H1 (cell line): ENCODE data around the gene BCL11A. TPM values are rescaled to one million over a fixed set of nuclear protein-coding genes. Genes with fewer than 3 reads are reported as not detected.

Source experiments
- CTBP2 ChIP-seq: IDR thresholded peaks from 2 replicates; pipeline ENCODE4 v1.7.0; 2011; ENCODE audit warnings: borderline replicate concordance, mild to moderate bottlenecking, moderate library complexity, mixed read lengths, low read length; ENCODE audit not compliant: insufficient read depth, insufficient read length
- SAP30 ChIP-seq: fragments of 300-600 bp; sonication (generic); IDR thresholded peaks from 2 replicates; pipeline ENCODE4 v1.7.1; 2012; ENCODE audit warnings: low read length, moderate library complexity, mild to moderate bottlenecking, inconsistent platforms; ENCODE audit not compliant: insufficient read depth, insufficient replicate concordance
- TEAD4 ChIP-seq: IDR thresholded peaks from 2 replicates; pipeline ENCODE4 v1.6.1; 2012; ENCODE audit warnings: low read depth, low read length, inconsistent platforms, mixed read lengths
- polyA plus RNA-seq, 7 experiments: library from polyadenylated mRNA; depleted of rRNA in 3 of 7; stranded (reverse) in 5 of 7; unstranded in 2 of 7; fragments of >200 nt in 5 of 7; fragments of 200-250 nt in 2 of 7; gene quantifications; 1 replicate in 5 of 7; 2 replicates in 1 of 7; 4 replicates in 1 of 7; pipeline versions ENCODE4 v1.2.1 to v1.2.3, GENCODE V29; 2011 to 2013; ENCODE audit warnings: missing spikeins in 2 of 7, mixed read lengths in 2 of 7
- total RNA-seq: library from RNA; stranded (reverse); fragmentation: NEBNext Ultra II Directional; extraction: Animal tissue kit (Norgen Biotek cat#: 25700); gene quantifications from 2 replicates; pipeline ENCODE4 v1.2.1, GENCODE V29; 2021

The BCL11A gene
- total and polyA plus RNA-seq, 2 of the 8 experiments (the other 6 are each of a cell fraction or from before 2014, with no cell fraction given) = 11.9 to 59.3 TPM

DNA sequence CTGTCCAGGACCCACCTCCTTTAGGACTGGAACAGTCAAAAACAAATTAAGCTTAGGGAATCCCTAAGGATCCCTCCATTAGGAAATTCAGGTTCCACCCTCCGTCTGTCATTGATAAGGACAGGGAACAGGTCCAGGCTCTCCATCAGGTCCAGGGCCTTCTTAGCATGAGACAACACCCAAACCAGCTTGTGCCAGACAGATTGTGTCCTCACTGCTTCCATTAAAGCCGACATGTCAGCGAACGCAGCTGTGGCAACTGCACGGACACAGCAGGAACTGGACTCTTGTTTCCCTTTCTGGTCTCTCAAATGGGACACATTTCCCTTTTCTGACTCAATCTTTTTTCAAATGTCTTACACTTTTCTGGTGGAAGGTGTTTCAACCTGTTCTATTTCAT, 81.4 kb downstream of the BCL11A start (continued):
- TF ChIP-seq CTBP2 (no peak), SAP30 (no peak), TEAD4 (no peak)
